Calu3 (cell line): ENCODE data around the gene PGAP3. TPM values are rescaled to one million over a fixed set of nuclear protein-coding genes. Genes with fewer than 3 reads are reported as not detected.
A peak's percentile ranks its signal among the peaks of the same experiment; 100 is the strongest.

Source experiments
- BruUV-seq: library from RNA; stranded (reverse); fragments of 400-500 nt; replicated peaks from 2 replicates; lab custom pipeline; 2021; lab: Mats Ljungman, UMichigan
- CTCF ChIA-PET: fragments of 300-600 bp; sonication (Branson Sonifier 250); formaldehyde crosslinking; loops from one replicate; lab custom pipeline; 2022; ENCODE audit warnings: antibody characterized with exemption; lab: Charles Lee
- DNase-seq: peaks from one replicate; pipeline ENCODE4 v3.0.0; 2022
- H3K27ac Mint-ChIP-seq: one replicate; pipeline ENCODE4 v1.8.0; 2022; ENCODE audit warnings: mixed read lengths; ENCODE audit not compliant: unreplicated experiment
- H3K27me3 Mint-ChIP-seq: one replicate; pipeline ENCODE4 v1.8.0; 2022; ENCODE audit warnings: mixed read lengths; ENCODE audit not compliant: unreplicated experiment
- H3K36me3 Mint-ChIP-seq: one replicate; pipeline ENCODE4 v1.8.0; 2022; ENCODE audit warnings: mild to moderate bottlenecking, moderate library complexity, mixed read lengths; ENCODE audit not compliant: insufficient read depth, unreplicated experiment
- H3K4me1 Mint-ChIP-seq: one replicate; pipeline ENCODE4 v1.8.0; 2022; ENCODE audit warnings: mild to moderate bottlenecking, low read depth, mixed read lengths; ENCODE audit not compliant: unreplicated experiment
- H3K4me3 Mint-ChIP-seq: one replicate; pipeline ENCODE4 v1.8.0; 2022; ENCODE audit warnings: mild to moderate bottlenecking, low read depth, moderate library complexity, mixed read lengths; ENCODE audit not compliant: unreplicated experiment
- H3K9me3 Mint-ChIP-seq: one replicate; pipeline ENCODE4 v1.8.0; 2022; ENCODE audit warnings: low read depth, mixed read lengths; ENCODE audit not compliant: unreplicated experiment
- intact Hi-C: fragments of 100-400 bp; cut with micrococcal nuclease; formaldehyde crosslinking; loops from one replicate; pipeline ENCODE4 v1.10.0; 2022; ENCODE audit not compliant: unreplicated experiment
- total RNA-seq: library from RNA; stranded (reverse); gene quantifications from 2 replicates; pipeline ENCODE4 v1.2.3, GENCODE V29; 2022
- TF ChIP-seq, protein P1 (sequence below): fragments of 200-600 bp; IDR thresholded peaks from one replicate; pipeline ENCODE4 v1.8.0; 2022; ENCODE audit warnings: antibody characterized with exemption; ENCODE audit not compliant: unreplicated experiment

Gene PGAP3
- total RNA-seq, 1 experiment from 2014 or later = 1,186 TPM

DNA sequence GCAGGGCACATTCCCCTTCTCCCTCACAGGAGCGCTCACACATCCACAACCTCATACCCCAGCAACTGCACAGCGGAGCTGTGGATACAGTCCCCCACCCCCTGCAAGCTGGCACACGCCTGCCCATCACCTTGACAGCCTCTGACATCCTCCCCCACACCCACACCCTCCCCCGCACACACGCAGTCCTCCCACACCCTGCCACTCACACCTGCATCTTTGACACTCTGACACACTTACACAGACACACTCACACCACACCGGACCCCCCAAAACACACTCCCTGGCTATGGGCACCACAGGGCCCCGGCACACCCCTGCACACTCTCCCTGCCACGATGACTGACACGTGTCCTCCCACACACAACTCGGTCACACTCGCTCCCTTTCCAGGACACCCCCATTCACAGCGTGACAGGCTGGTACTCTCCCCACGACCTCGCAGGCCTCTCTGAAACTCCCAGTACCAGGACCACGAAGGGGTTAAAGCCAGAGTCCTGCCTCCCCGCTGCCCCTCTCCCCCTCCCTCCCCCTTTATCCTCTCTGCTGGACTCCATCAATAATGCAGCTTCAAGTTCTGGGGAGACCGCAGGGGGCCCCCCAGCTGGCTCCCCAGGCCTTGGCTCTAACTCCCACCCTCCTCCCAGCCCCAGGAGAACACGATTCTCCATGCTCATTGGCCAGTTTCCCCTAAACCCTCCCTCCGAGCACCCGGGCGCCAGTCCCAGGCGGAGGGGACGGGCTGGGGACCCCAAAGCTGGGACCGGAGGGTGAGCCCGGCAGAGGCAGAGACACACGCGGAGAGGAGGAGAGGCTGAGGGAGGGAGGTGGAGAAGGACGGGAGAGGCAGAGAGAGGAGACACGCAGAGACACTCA lies 61.4 kb downstream of the PGAP3 start, which contains the start of gene PPP1R1B:
Gene PPP1R1B, plus strand, starts transcription at position 782 of the 876 bp plus-strand sequence. CDS start 441 bp downstream, outside the sequence.
- no peak within 1 kb of the TSS for H3K27ac Mint-ChIP-seq
- intact Hi-C loops = no loop called here
- CTCF ChIA-PET = interaction anchor here (0.6 to 161.2 kb wide), 27 partner anchors 6 to 1330 kb away, joined by 3 to 42089 read pairs (median 8); partner anchors contain the start of genes ERBB2, GRB7, GSDMA and GSDMB
- H3K4me1 Mint-ChIP-seq = peaks cover 41% of the 10 kb centered on the region
- peak within 1 kb of the TSS; percentile 51 for H3K4me3 Mint-ChIP-seq
- peak; percentile 80 for DNase-seq
- BruUV-seq = no TSS peak
- H3K27me3 Mint-ChIP-seq = peaks cover 83% of the 10 kb centered on the region
- H3K9me3 Mint-ChIP-seq = no peaks in the 10 kb centered on the region
- H3K36me3 Mint-ChIP-seq = peaks cover 30% of the 10 kb centered on the region
- TF ChIP-seq, protein P1, sequence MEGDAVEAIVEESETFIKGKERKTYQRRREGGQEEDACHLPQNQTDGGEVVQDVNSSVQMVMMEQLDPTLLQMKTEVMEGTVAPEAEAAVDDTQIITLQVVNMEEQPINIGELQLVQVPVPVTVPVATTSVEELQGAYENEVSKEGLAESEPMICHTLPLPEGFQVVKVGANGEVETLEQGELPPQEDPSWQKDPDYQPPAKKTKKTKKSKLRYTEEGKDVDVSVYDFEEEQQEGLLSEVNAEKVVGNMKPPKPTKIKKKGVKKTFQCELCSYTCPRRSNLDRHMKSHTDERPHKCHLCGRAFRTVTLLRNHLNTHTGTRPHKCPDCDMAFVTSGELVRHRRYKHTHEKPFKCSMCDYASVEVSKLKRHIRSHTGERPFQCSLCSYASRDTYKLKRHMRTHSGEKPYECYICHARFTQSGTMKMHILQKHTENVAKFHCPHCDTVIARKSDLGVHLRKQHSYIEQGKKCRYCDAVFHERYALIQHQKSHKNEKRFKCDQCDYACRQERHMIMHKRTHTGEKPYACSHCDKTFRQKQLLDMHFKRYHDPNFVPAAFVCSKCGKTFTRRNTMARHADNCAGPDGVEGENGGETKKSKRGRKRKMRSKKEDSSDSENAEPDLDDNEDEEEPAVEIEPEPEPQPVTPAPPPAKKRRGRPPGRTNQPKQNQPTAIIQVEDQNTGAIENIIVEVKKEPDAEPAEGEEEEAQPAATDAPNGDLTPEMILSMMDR = no peak

DNA sequence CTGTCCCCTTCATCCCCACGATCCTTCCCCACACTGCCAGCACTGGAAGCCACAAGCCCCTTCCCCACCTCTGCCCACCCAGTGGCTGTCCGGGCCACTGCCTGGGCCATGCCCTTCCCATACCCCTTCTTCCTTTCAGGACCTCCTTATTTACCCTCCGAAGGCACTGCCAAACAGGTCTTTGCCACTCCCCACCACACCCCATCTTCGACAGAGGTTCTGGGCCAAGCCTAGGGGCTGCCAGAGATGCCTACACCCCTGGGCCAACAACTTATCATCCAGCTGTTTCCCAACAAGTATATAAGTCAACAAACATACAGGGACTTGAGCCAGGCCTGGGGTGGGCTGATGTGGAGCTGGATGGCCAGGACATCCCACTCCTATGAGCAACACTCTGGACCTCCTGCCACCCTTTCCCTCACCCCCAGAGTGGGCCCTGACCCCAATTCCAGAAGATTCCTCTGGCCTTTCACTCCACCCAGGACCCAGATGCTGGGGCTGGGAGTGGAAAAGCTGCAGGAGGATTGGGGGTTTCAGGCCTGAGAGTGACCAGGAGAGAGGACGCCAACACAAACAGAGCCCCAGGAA lies 62.6 kb downstream of the PGAP3 start:
- H3K4me1 Mint-ChIP-seq = peaks cover 34% of the 10 kb centered on the region
- BruUV-seq = no TSS peak

DNA sequence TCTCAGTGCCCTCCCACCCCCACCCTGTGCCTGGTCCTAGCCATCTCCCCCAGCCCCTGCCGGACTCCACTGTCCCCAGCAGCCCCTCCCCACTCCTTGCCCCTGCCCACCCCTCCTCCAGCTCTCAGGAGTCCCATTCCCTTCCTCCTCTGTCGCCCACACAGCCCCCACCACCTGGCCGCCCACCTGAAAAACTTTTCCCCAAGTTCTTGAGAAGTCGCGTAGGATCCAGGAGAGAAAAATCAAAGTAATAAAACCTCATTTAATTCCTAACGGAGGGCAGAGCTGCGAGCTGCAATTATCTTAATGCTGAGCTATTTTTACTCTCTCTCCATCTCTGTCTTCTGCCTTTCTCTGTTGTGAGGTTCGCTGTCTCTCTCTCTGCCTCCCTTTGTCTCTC lies 63.5 kb downstream of the PGAP3 start:
- DNase-seq = no peak
- H3K36me3 Mint-ChIP-seq = peaks cover 34% of the 10 kb centered on the region
- H3K4me3 Mint-ChIP-seq = no peak overlapping the region
- BruUV-seq = no TSS peak
- peaks cover 83% of the 10 kb centered on the region for H3K27me3 Mint-ChIP-seq
- no peaks in the 10 kb centered on the region for H3K9me3 Mint-ChIP-seq
- H3K27ac Mint-ChIP-seq = no peak overlapping the region
- TF ChIP-seq, protein P1 = no peak
- H3K4me1 Mint-ChIP-seq = peaks cover 38% of the 10 kb centered on the region
- CTCF ChIA-PET = interaction anchor here (0.6 to 161.2 kb wide), 26 partner anchors 4 to 1085 kb away, joined by 3 to 42089 read pairs (median 10); partner anchors contain the start of genes ERBB2, GRB7, GSDMA and GSDMB
- intact Hi-C loops = loop anchor here (5.0 kb wide), 1 partner anchor 793 kb away; the partner anchor contains the start of gene TOP2A

More for the DNA sequence above, 62.6 kb downstream of the PGAP3 start:
- TF ChIP-seq, protein P1 = no peak
- peak; percentile 79 for DNase-seq
- Mint-ChIP-seq H3K36me3 (peaks cover 31% of the 10 kb centered on the region), H3K27ac (no peak overlapping the region), H3K27me3 (peaks cover 81% of the 10 kb centered on the region), H3K4me3 (no peak overlapping the region), H3K9me3 (no peaks in the 10 kb centered on the region)
- intact Hi-C loops = no loop called here
- CTCF ChIA-PET = interaction anchor here (0.5 to 161.2 kb wide), 29 partner anchors 5 to 991 kb away, joined by 3 to 42089 read pairs (median 9); partner anchors contain the start of genes ERBB2, GRB7, GSDMA and GSDMB

DNA sequence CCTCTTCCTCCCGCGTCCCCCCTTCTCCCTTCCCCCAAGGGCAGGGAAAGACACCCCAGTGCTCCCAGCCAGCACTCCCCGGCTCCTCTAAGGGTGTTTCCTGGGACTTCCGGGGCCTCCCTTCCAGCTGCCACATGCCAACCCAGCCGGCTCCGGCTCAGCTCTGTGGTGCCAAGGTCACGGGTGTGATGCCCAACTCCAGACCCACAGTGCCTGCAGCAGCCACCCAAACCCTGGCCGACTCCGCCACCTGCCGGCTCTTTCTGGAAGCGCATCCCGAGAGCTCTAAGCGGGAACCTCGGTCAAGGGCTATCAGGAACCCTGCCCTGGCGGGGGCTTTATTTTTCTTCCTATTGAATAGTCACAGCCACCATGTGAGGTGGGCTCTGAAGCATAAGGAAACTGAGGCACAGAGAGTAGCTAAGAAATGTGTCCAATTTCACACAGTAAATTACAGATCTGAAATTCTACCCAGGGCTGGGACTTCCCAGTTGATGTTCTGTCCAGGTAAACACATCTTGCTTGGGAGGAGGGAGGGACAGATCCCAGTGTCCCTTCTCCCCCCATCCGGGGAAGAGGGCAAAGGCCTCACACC lies 64.4 kb downstream of the PGAP3 start:
- H3K9me3 Mint-ChIP-seq = no peaks in the 10 kb centered on the region
- peaks cover 43% of the 10 kb centered on the region for H3K36me3 Mint-ChIP-seq
- peaks cover 46% of the 10 kb centered on the region for H3K4me1 Mint-ChIP-seq
- no TSS peak for BruUV-seq
- H3K27me3 Mint-ChIP-seq = peaks cover 83% of the 10 kb centered on the region
- peak overlapping the region; percentile 2 for H3K27ac Mint-ChIP-seq
- intact Hi-C loops = loop anchor here (1.0 to 5.0 kb wide), 10 partner anchors 77 to 1227 kb away; partner anchors contain the start of genes ERBB2 and TOP2A
- CTCF ChIA-PET = interaction anchor here (0.5 to 161.2 kb wide), 95 partner anchors 3 to 1252 kb away, joined by 3 to 42089 read pairs (median 5); partner anchors contain the start of genes CASC3, CDK12, CSF3 and ERBB2
- peak overlapping the region; percentile 8 for H3K4me3 Mint-ChIP-seq
- TF ChIP-seq, protein P1 = no peak
- no peak for DNase-seq
